T-helper 2 cell (primary cell): ENCODE data around the gene RASA4B.
"Not testable (repeated sequence)": the region's sequence is repeated elsewhere in the genome, so short reads cannot be mapped to it uniquely, and the experiment has no call there.

Experiments
- DNase-seq, 5 experiments: peaks; one replicate each; pipeline versions ENCODE4 v3.0.0 to v3.0.0-alpha.2; 2012 to 2022
- total RNA-seq, 2 donors: gene quantifications; one replicate each; lab custom pipeline; 2026; lab: John Stamatoyannopoulos, UW

RASA4B gene
- total RNA-seq: 1.9 to 2.4 reads per million in 2 donors

DNA sequence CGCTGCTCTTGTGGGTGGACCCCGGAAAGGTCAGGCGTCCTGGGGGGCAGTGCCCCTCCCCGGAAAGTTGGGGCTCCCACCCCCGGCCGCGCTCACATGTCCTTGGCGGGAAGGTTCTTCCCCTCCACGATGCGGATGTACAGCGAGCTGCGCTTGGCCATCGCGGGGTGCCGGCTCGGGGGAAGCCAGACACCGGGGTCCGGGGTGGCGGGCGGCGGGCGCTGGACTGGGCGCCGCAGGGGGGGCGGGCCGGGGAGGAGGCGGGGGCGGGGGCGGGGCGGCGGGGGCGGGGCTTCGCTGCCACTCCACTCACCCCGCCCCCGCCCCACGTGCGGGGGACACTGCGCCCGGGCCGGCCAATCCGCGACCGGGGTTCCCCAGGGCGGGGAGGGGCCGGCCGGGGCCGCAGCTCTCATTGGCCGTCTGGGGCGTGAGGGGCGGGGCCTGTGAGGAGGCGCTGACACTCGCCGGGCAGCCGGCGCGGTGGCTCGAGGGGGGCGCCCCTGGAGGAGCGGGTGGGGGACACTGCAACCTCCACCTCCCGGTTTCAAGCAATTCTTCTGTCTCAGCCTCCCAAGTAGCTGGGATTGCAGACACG lies at the start of gene RASA4B:
Gene RASA4B (minus strand): TSS at position 228 of the 598 bp plus-strand sequence. CDS start 67 bp downstream, at position 161.
- DNase-seq: peak in 2 of 5 experiments; percentile 0 to 6

- DNase-seq: not testable (repeated sequence)
These were observed 33.3 kb upstream of the RASA4B start, which contains the start of gene SPDYE2 for GRCh38 chr7:102550808-102551422. Gene SPDYE2, plus strand, starts transcription at chr7:102551226. Its CDS starts 2,030 bp downstream, at chr7:102553256.

DNA sequence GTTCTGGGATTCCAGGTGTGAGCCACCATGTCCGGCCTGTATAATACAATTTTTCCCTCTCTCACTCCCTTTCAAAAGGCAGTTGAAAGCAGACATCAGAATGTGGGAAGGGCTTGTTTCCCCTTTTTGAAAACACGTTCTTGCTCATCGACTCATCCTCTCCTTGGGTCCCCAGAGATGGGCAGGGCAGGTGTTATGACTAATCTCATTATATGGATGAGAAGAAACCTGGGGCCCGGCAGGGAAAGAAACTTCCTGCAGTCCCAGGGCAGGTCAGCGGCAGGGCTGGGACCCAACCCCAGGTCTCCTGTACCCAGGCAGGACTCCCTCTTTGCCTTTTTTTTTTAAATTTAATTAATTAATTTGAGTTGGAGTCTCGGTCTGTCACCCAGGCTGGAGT lies 28.8 kb upstream of the RASA4B start:
- DNase-seq: not testable (repeated sequence)

- not testable (repeated sequence) for DNase-seq
These were observed 27.7 kb upstream of the RASA4B start for GRCh38 chr7:102545288-102545687.

GRCh38 chr7:102544372-102544771 lies 26.8 kb upstream of the RASA4B start:
- DNase-seq: not testable (repeated sequence)

DNA sequence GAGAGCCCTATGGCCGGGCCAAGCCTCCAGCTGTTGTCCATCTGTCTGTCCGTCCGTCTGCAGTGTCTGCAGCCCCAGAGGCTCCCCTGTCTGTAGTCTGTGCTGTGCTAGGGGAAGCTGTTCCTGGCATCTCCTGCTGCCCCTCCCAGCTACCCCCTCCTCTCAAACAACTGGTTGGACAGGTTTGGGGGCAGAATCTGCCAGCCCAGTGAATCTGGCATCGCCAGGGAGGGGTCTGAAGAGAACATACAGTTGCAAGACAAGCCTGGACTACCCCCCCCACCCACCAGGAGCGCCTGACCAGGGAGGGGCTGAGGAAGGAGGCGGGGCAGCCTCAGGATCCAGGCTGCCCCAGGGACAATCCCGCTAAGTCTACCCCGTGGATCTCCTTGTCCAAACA lies 26.0 kb upstream of the RASA4B start, which contains the start of gene UPK3BL2:
Gene UPK3BL2 (minus strand): TSS at position 101 of the 400 bp plus-strand sequence. CDS start 60 bp downstream, at position 41.
- not testable (repeated sequence) for DNase-seq

GRCh38 chr7:102542771-102543170 lies 25.2 kb upstream of the RASA4B start:
- DNase-seq: not testable (repeated sequence)

DNA sequence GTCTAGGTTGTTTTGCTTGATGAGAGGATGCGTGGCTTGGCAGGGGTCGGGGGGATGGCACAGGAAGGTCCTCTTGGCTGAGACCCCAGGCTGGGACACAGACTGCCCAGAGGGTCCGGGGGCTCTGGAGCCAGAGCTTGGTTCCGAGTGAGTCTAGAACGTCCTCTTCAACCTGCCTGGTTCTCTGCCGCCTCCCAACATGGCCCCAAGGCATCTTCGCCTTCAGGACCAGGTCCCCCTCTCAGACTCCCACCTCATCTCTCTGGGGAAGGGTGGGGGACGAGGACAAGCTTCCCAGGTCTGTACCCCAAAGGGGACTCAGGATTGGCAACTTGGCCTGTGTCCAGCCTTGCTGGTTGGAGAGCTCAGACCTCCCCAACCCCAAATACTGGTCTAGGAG lies 24.5 kb upstream of the RASA4B start:
- not testable (repeated sequence) for DNase-seq

- not testable (repeated sequence) for DNase-seq
These were observed 23.0 kb upstream of the RASA4B start for GRCh38 chr7:102540604-102541003.

DNA sequence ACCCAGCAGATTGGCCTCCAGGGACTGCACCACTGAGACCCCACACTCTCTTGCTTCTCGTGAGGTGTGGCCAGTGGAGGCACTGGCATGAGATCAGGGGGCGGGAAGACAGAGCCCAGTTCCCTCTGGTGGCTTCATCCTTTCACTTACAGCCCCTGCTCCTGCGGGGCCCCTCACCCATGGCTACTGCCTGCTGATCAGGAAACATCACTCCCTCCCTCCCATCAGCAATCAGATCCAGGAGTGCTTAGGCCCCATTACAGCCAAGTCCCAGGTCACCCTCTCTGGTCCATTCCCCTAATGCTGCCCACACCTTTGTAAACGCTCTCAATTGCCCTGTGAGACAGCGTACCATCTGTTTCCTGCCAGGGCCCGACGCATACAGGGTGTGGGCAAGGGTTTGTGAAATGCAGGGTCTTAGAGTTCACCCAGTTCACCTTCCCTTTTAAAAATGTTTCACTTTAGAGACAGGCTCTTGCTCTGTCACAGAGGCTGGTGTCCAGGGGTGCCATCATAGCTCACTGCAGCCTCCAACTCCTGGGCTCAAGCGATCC lies 17.6 kb upstream of the RASA4B start:
- DNase-seq: not testable (repeated sequence)

DNA sequence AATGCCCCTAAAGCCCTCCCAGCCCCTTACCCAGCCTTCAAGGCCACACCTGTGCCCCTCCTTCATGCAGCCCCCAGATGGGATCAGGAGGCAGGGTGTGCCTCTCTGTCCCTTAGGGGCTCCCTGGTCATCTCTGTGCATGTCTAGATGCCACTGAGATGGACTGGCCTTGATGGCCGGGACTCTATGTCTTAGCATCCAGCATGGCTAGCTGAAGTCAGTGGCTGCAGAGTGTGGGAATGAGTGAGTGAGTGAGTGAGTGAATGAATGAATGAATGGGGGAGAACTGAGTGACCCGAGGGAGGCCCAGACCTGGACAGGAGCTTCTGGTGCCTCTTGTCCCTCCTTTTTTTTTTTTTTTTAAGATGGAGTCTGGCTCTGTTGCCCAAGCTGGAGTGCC lies 14.6 kb upstream of the RASA4B start:
- not testable (repeated sequence) for DNase-seq

DNA sequence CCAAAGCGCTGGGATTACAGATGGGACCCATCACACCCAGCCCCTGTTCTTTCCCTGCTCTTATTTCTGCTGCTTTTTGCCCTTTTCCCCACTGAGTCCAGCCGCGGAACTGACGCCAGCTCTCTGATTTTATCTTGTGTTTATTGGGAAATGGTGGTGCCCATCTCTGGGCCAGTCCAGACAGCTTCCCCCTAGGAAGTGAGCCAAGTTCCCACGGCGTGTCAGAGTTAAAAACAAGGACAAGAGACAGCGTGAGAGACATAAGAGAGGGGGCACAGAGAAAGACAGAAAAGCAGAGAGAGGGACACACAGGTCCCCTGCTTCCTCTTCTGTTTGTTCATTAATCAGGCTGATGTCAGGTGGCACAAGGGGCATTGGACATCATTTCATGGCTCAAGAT lies 14.0 kb upstream of the RASA4B start:
- DNase-seq: not testable (repeated sequence)

DNA sequence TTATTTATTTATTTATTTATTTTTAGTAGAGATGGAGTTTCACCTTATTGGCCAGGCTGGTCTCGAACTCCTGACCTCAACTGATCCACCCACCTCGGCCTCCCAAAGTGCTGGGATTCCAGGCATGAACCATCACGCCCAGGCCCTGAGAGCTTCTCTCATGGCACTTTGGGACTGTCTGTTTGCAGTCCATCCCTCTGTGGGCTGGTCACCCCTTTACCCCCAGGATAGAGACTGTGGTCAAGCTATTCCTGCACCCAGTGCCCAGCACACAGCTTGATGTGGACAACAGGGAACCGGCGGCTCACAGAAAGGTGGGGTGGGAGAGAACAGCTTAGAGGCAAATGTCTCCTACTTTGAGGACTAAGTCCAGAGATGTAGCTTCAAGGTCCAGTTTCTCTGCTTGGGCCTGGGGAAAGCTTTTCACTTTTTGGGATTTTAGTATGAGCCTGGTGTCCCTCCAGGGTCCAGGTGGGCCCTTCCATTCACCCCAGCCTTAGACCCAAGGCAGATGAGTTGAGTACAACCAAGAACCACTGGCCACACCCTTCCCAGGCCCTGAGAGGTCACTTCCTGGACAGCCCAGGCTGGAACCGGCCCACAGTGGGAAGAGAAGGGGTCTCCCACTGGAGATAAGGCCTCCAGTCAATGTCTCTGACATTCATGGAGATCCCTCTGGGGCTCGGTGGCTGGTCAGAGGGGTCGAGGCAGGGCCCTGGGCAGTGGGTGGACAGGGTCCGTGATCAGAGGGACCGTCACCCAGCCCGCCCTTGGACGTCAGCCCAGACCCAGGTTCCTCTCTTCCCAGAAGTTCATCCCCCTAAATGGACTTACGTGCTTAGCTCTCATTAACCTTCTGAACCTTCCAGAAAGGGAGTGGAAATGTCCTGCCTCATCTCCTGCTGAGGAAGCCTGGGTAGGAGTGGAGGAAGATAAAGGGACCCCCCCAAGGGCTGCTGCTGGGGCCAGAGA lies 10.5 kb upstream of the RASA4B start:
- not testable (repeated sequence) for DNase-seq

DNA sequence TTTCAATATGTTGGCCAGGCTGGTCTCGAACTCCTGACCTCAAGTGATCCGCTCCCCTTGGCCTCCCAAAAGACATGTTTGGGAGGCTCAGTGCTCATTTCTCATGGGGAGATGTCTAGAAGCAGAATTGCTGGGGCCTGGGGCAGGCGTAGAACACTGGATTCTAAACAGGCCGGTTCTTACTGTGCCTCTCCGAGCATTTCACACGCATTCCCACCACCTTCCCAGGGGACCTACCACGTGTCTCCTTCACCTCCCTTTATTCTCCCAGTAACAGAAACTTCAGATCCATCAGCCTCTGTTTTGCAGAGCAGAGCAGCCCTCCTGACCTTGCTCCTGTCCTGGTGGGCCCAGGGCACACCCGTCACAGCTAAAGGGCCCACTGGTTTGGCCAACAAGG lies 9.6 kb upstream of the RASA4B start:
- not testable (repeated sequence) for DNase-seq

DNA sequence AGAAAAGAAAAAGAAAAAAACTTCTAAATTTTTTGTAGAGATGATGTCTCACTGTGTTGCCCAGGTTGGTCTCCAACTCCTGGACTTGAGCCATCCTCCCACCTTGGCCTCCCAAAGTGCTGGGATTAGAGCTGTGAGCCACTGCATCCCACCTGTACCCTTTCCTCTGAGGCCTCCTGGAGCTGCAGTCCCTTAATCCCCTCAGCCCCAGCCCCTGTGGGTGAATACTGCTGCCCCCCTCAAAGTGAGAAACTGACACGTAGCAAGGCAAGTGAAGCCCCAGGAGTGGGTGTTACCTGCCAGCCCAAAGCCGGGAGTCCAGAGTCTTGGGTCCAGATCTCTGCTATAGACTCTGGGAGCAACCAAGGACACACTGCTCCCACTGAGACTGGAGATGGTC lies 7.2 kb upstream of the RASA4B start:
- not testable (repeated sequence) for DNase-seq

DNA sequence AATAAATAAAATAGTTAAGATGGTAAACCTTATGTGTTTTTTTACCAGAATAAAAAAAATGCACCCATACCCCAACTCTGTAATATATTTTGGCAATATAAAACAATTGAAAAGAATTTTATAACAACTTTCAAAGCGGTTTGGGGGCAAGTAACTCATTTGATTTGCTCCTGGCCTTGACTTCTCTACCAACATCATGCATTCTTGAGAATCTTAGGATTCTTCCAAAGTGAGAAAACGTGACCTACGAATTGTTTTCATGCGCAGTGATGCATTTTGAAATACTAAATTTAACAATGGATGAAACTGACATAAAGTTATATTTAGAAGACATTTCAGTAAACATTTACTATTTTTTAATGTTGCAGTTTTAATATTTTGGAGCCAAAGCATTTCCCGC lies 3.2 kb upstream of the RASA4B start:
- not testable (repeated sequence) for DNase-seq

- DNase-seq: not testable (repeated sequence)
These were observed 626 bp downstream of the RASA4B start for GRCh38 chr7:102516951-102517350.

GRCh38 chr7:102515889-102516288 lies 1.7 kb downstream of the RASA4B start:
- not testable (repeated sequence) for DNase-seq

DNA sequence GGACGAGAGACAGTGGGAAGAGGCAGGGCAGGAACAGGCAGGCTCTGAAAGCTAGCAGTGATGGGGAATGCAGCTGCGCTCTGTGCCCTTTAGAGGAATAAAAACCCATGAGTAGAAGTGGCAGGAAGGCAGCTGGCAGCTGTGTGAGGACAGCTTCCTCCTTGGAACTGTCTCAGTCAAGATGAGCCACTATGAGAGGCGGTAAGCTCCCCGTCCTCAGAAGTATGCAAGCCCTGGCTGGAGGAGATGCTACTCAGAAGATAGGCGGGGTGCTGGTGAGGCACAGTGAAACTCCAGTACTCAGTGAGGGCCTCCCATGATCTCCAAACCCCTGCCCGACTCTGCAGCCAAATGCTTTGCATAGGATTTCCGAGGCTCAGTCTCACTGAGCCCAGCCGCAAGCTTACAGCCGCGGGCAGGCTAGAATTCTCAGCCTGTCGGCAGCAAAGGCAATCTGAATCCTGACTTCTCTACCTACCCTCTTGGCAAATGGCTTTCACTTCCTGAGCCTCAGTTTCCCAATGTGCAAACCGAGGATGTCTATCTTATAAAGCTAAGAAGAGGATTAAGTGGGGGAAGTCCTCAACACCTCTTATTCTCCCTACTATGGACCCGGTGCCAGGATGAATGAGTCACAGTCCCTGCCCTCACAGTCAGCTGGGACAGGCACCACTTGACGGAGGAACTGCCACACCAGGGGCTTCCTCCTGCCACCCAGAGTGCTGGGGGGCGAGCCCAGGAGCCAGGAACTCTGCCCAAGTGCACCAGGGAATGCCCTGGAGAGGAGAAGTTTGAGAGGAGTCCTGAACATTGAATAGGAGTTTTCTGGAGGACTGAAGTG lies 2.5 kb downstream of the RASA4B start:
- DNase-seq: not testable (repeated sequence)

GRCh38 chr7:102512642-102513221 lies 4.8 kb downstream of the RASA4B start:
- DNase-seq: peak in 1 of 5 experiments; percentile 0
